K562 (cell line): ENCODE measurements around the gene TUBB1. TPM values are rescaled to one million over a fixed set of nuclear protein-coding genes. Genes with fewer than 3 reads are reported as not detected.

Source experiments
- ATF1 ChIP-seq, 2 experiments: fragments of 450-650 bp in 1 of 2; IDR thresholded peaks; 2 replicates each; pipeline ENCODE4 v1.6.1; 2016; ENCODE audit warnings: missing compliant biosample characterization in 1 of 2, missing genetic modification characterization in 1 of 2
- CREB3 ChIP-seq: fragments of 450-650 bp; conservative IDR thresholded peaks from 2 replicates; pipeline ENCODE4 v1.6.1; 2016; ENCODE audit warnings: missing genetic modification characterization, low read depth, mild to moderate bottlenecking, missing compliant biosample characterization, moderate library complexity
- EP400 ChIP-seq: fragments of 450-650 bp; IDR thresholded peaks from 2 replicates; pipeline ENCODE4 v1.6.1; 2017; ENCODE audit warnings: antibody characterized with exemption, mild to moderate bottlenecking, moderate library complexity
- HBP1 ChIP-seq: fragments of 450-650 bp; formaldehyde crosslinking; IDR thresholded peaks from 2 replicates; pipeline ENCODE4 v1.4.0; 2022; ENCODE audit warnings: missing genetic modification characterization
- IRF9 ChIP-seq: fragments of 450-650 bp; IDR thresholded peaks from 2 replicates; pipeline ENCODE4 v1.6.1; 2016; ENCODE audit warnings: missing biosample characterization, missing genetic modification characterization
- JUN ChIP-seq, 2 experiments: sonication (generic) in 1 of 2; formaldehyde crosslinking in 1 of 2; IDR thresholded peaks; 2 replicates each; pipeline versions ENCODE4 v1.6.1 to v1.8.0; 2012 to 2022; ENCODE audit warnings: borderline replicate concordance in 2 of 2, mild to moderate bottlenecking in 2 of 2, improper control_type of control experiment in 1 of 2, low read depth in 1 of 2, low read length in 1 of 2, missing genetic modification reagents in 1 of 2
- MBD2 ChIP-seq: sonication (generic); IDR thresholded peaks from 2 replicates; pipeline ENCODE4 v1.6.1; 2016; ENCODE audit warnings: low read depth, borderline replicate concordance
- MCM2 ChIP-seq: fragments of 450-650 bp; IDR thresholded peaks from 2 replicates; pipeline ENCODE4 v1.6.1; 2017; ENCODE audit warnings: low read depth, mild to moderate bottlenecking
- MED1 ChIP-seq: sonication (generic); formaldehyde crosslinking; IDR thresholded peaks from 2 replicates; pipeline ENCODE4 v1.8.1; 2023; ENCODE audit warnings: missing genetic modification reagents, borderline replicate concordance
- MEF2D ChIP-seq: conservative IDR thresholded peaks from 2 replicates; pipeline ENCODE4 v1.6.1; 2016; ENCODE audit warnings: low read depth, missing genetic modification characterization, missing compliant biosample characterization
- PHF21A ChIP-seq: fragments of 450-650 bp; IDR thresholded peaks from 2 replicates; pipeline ENCODE4 v1.6.1; 2017; ENCODE audit warnings: low read depth, borderline replicate concordance
- POLR2A ChIP-seq: fragments of 450-650 bp; conservative IDR thresholded peaks from 2 replicates; pipeline ENCODE4 v1.6.1; 2016
- PRMT5 ChIP-seq: sonication (generic); formaldehyde crosslinking; IDR thresholded peaks from 2 replicates; pipeline ENCODE4 v1.5.0; 2020; ENCODE audit warnings: missing genetic modification reagents
- PYGO2 ChIP-seq: fragments of 450-650 bp; IDR thresholded peaks from 2 replicates; pipeline ENCODE4 v1.6.1; 2016; ENCODE audit warnings: mild to moderate bottlenecking, missing genetic modification characterization, moderate library complexity, missing compliant biosample characterization
- RBM17 ChIP-seq: fragments of 200-400 bp; formaldehyde crosslinking; IDR thresholded peaks from 2 replicates; pipeline ENCODE4 v1.6.1; 2017; ENCODE audit warnings: low read depth, mild to moderate bottlenecking, low read length, borderline replicate concordance
- SAFB2 ChIP-seq: fragments of 200-400 bp; formaldehyde crosslinking; IDR thresholded peaks from 2 replicates; pipeline ENCODE4 v1.6.1; 2018; ENCODE audit warnings: borderline replicate concordance, low read length, low read depth, moderate library complexity; ENCODE audit not compliant: severe bottlenecking
- SMARCA4 ChIP-seq: fragments of 450-650 bp; IDR thresholded peaks from 2 replicates; pipeline ENCODE4 v1.6.1; 2016
- TAF7 ChIP-seq: fragments of 450-650 bp; IDR thresholded peaks from 2 replicates; pipeline ENCODE4 v1.6.1; 2016; ENCODE audit warnings: missing genetic modification characterization, missing compliant biosample characterization
- XRCC3 ChIP-seq: fragments of 450-650 bp; IDR thresholded peaks from 2 replicates; pipeline ENCODE4 v1.6.1; 2017; ENCODE audit warnings: mild to moderate bottlenecking, moderate library complexity
- XRCC5 ChIP-seq: fragments of 200-400 bp; formaldehyde crosslinking; IDR thresholded peaks from 2 replicates; pipeline ENCODE4 v1.6.1; 2017; ENCODE audit warnings: low read depth, mild to moderate bottlenecking, low read length
- ZNF354B ChIP-seq: fragments of 250-450 bp; sonication (Bioruptor Pico); IDR thresholded peaks from 2 replicates; pipeline ENCODE4 v1.4.0; 2020
- ZNF395 ChIP-seq: fragments of 200-800 bp; sonication (Bioruptor generic); IDR thresholded peaks from 2 replicates; pipeline ENCODE4 v1.6.1; 2017; ENCODE audit warnings: missing genetic modification characterization, missing compliant biosample characterization
- ZNF507 ChIP-seq: conservative IDR thresholded peaks from 2 replicates; pipeline ENCODE4 v1.6.1; 2017; ENCODE audit warnings: missing genetic modification characterization, missing compliant biosample characterization
- ZNF785 ChIP-seq: fragments of 250-450 bp; sonication (Bioruptor Pico); IDR thresholded peaks from 2 replicates; pipeline ENCODE4 v1.4.0; 2020; ENCODE audit warnings: mild to moderate bottlenecking
- polyA plus RNA-seq, 8 experiments: library from polyadenylated mRNA; depleted of rRNA in 4 of 8; stranded (reverse) in 5 of 8; unstranded in 3 of 8; fragments of >200 nt; fragmentation: Nextera tagmentation in 2 of 8; fragmentation: Illumina TruSeq in 1 of 8; extraction: Ambion mirVana in 2 of 8; extraction: Trizol in 1 of 8; gene quantifications; 2 replicates each; pipeline versions ENCODE4 v1.2.1 to v1.2.3, GENCODE V29; 2011 to 2014; ENCODE audit warnings: inconsistent platforms in 1 of 8, missing spikeins in 1 of 8
- total RNA-seq, 7 experiments: library from RNA; depleted of rRNA in 6 of 7; stranded (reverse); fragments of >200 nt in 6 of 7; fragmentation: Illumina TruSeq in 2 of 7; extraction: Trizol in 2 of 7; gene quantifications; 2 replicates each; pipeline versions ENCODE4 v1.2.1 to v1.2.3, GENCODE V29; 2011 to 2021; ENCODE audit warnings: low replicate concordance in 1 of 7

Gene TUBB1
- total and polyA plus RNA-seq, 9 of the 15 experiments (the other 6 are each of a cell fraction or from before 2014, with no cell fraction given), result 1.5 to 3.9 (median 2.4) TPM

GRCh38 chr20:59032023-59032712 lies 12.9 kb downstream of the TUBB1 start, which contains the start of gene ATP5F1E (continued):
- peak; percentile 72; the same call in 1 of the 2 replicates for TF ChIP-seq HBP1
- TF ChIP-seq ATF1 (CRISPR knock-in tag; IDR thresholded peaks at IDR 0.05), result no peak
- peak; percentile 85 for TF ChIP-seq ATF1 (tag; IDR thresholded peaks at IDR 0.05)
- peak; percentile 62; the same call in 1 of the 2 replicates for TF ChIP-seq MBD2
- TF ChIP-seq CREB3 (tag), result peak; percentile 99
- peak; percentile 91 for TF ChIP-seq IRF9
- 0 out of 2 replicates have a peak, but pooled peaks have one; percentile 31 for TF ChIP-seq ZNF507
- TF ChIP-seq POLR2A, result peak; percentile 96
- TF ChIP-seq MED1 (CRISPR knock-in tag), result no peak
- no peak for TF ChIP-seq SAFB2
- no peak for TF ChIP-seq ZNF785 (CRISPR knock-in tag)
- TF ChIP-seq MEF2D, result peak; percentile 85
- peak; percentile 86 for TF ChIP-seq ZNF354B
- TF ChIP-seq RBM17, result no peak
- TF ChIP-seq SMARCA4, result no peak
- no peak for TF ChIP-seq PHF21A
- TF ChIP-seq XRCC3, result no peak
- TF ChIP-seq EP400, result peak; percentile 92
- peak; percentile 53; the same call in 1 of the 2 replicates for TF ChIP-seq PYGO2 (tag)
- 0 out of 2 replicates have a peak, but pooled peaks have one; percentile 26 for TF ChIP-seq JUN (IDR thresholded peaks at IDR 0.05; ENCODE audit: borderline replicate concordance, low read depth, low read length)
- no peak; the same call in 1 of the 2 replicates for TF ChIP-seq JUN (CRISPR knock-in tag; IDR thresholded peaks at IDR 0.05; ENCODE audit: borderline replicate concordance)
- TF ChIP-seq TAF7, result peak; percentile 80
- TF ChIP-seq ZNF395 (CRISPR knock-in tag), result peak; percentile 99
- 0 out of 2 replicates have a peak, but pooled peaks have one; percentile 5 for TF ChIP-seq XRCC5
- no peak for TF ChIP-seq MCM2
- TF ChIP-seq PRMT5, result no peak
